Activated CD4-positive, alpha-beta T cell treated with anti-CD3 and anti-CD28 coated beads for 48 hours (primary cell): ENCODE data around the gene CYB561D2.

ENCODE experiments used
- DNase-seq: peaks from one replicate; pipeline ENCODE4 v3.0.0-alpha.2; 2020

Gene CYB561D2

DNA sequence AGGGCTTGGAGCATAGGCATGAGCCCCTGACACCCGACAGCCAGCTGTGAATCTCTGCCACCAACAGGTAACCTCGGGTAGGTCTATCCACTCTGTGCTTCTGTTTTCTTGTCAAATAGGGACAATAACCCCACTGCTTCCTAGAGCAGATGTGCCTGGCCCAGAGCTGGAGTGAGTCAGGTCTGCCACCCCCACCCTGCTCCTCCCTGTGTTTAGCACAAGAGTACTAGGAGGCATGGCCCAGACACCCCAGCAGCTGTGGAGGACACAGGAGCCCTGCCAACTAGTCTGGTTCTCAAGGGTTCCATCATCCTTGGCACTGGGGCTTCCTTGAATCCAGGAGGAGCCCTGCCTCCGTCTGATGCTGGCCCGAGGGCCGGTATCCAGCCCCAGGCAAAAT is 42.4 kb downstream of the CYB561D2 start:
- no peak for DNase-seq

DNA sequence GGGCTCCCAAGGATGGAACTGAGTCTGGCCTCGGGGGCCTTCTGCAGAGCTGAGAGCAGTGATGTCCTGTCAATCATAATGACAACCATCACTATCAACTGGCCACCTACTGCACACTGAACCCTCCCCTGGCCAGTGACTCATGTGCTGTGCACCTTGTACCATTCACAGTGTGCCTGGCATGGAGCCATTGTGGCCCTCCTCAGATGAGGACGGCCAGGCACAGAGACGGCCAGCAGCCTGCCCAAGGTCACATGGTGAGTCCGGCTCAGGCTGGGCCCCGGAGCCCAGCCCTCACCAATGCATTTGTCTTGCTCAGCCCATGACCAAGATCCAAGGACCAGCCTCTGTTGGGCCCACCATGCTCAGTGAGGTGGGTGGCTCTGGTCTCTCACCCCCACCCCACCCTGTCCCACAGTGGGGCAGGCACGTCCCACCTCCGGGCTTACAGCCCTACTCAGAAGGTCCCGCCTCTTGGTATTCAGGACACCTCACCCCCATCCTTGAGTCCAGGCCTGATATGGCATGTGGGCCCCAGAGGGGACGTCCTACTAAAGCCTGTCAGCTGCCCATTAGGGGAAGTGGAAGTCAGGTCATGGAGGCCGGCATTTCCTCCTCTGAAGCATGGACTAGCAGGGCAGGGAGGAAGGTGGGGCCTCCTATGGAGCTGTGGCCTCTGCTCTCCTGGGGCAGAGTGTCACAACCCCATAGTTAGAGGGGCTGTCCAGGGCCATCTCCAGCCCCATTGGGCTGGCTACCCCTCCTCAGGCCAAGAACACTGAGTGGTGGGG is 44.6 kb downstream of the CYB561D2 start:
- no peak for DNase-seq

DNA sequence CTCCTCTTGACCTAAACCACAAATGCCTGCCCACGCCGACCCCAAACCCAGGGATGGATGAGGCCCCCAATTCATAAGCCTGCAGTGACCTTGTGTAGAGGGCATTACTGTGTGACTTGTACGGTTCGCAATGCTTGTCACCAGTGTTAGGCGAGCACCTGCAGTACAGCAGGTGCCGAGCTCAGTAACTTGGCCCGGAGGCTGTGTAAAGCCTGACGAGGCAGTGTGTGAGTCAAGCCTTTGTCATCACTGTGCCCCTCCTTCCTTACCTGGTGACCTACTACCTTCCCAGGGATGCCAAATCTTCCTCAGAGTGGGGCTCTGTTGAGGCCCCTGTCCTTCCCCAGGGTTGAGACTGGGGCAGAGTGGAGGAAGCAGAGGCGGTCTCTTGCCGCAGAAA is 45.8 kb downstream of the CYB561D2 start:
- no peak for DNase-seq

DNA sequence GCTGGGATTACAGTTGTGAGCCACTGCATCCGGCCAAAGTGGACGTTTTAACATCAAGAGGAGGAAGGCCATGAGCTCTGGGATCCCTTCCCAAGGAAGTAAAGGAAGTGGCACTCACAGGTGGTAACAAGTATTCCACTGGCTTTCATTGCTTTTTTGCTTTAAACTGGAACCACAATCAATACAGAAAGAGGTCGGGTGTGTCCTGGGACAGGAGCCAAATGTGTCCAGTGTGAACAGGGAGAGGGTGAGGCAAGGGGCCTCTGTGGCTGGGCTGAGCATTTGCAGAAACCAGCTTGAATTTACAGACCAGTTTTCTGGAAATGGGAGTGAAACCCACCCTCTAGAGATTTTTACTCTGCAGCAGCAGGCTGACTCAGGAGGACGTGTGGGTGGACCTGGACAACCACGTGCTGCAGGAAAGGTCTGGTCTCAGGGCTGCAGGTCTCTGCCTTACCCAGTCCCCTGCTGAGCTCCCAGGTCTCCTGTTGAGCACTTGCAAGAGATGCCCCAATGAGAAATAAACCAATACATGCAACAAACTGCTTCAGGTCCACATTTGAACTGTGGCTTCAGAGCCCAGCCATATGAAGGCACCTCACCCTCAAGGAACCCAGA is 51.4 kb downstream of the CYB561D2 start:
- DNase-seq, result no peak
